Neural cell (in vitro differentiated cells): ENCODE data around the gene NXPH3. TPM values are rescaled to one million over a fixed set of nuclear protein-coding genes. Genes with fewer than 3 reads are reported as not detected.

Source experiments
- H2AFZ ChIP-seq: fragments of 200-600, 300-800 bp; sonication (generic), shearing (Covaris generic); 2 replicates; pipeline ENCODE4 v1.6.0; 2014; ENCODE audit warnings: low read depth, mild to moderate bottlenecking, antibody characterized with exemption, low read length, moderate library complexity
- H3F3A ChIP-seq: fragments of 200-600 bp; shearing (Covaris generic); 2 replicates; pipeline ENCODE4 v1.6.1; 2016; ENCODE audit warnings: mild to moderate bottlenecking, moderate library complexity, mixed read lengths, antibody characterized with exemption, low read length; ENCODE audit not compliant: insufficient read depth, poor library complexity, severe bottlenecking
- H3K27ac ChIP-seq: fragments of 200-600, 300-800 bp; sonication (generic), shearing (Covaris generic); 2 replicates; pipeline ENCODE4 v1.5.1; 2014; ENCODE audit warnings: mild to moderate bottlenecking, low read length, moderate library complexity
- H3K27me3 ChIP-seq: fragments of 300-800, 200-600 bp; sonication (generic), shearing (Covaris generic); 2 replicates; pipeline ENCODE4 v1.6.0; 2014; ENCODE audit warnings: mild to moderate bottlenecking, low read depth, low read length, moderate library complexity; ENCODE audit not compliant: insufficient read depth
- H3K36me3 ChIP-seq: fragments of 300-800, 200-600 bp; sonication (generic), shearing (Covaris generic); 2 replicates; pipeline ENCODE4 v1.5.1; 2014; ENCODE audit warnings: mild to moderate bottlenecking, antibody characterized with exemption, low read length, moderate library complexity; ENCODE audit not compliant: insufficient read depth
- H3K4me2 ChIP-seq: fragments of 300-800, 200-600 bp; sonication (generic), shearing (Covaris generic); 2 replicates; pipeline ENCODE4 v1.6.0; 2014; ENCODE audit warnings: mild to moderate bottlenecking, low read length
- H3K4me3 ChIP-seq: fragments of 300-800, 200-600 bp; sonication (generic), shearing (Covaris generic); 2 replicates; pipeline ENCODE4 v1.5.1; 2014; ENCODE audit warnings: mild to moderate bottlenecking, low read length, moderate library complexity
- H3K79me2 ChIP-seq: fragments of 200-600 bp; shearing (Covaris generic); replicated peaks from 2 replicates; pipeline ENCODE4 v1.6.0; 2014; ENCODE audit warnings: mild to moderate bottlenecking, low read length, moderate library complexity; ENCODE audit not compliant: insufficient read depth
- H3K9ac ChIP-seq: fragments of 300-800, 200-600 bp; sonication (generic), shearing (Covaris generic); 2 replicates; pipeline ENCODE4 v1.6.1; 2016; ENCODE audit warnings: mild to moderate bottlenecking, low read length, mixed read lengths
- H3K9me2 ChIP-seq: fragments of 200-600 bp; shearing (Covaris generic); 2 replicates; pipeline ENCODE4 v1.6.1; 2016; ENCODE audit warnings: mild to moderate bottlenecking, low read length, mixed read lengths; ENCODE audit not compliant: insufficient read depth
- H3K9me3 ChIP-seq: fragments of 200-600, 300-800 bp; sonication (generic), shearing (Covaris generic); 2 replicates; pipeline ENCODE4 v1.6.1; 2016; ENCODE audit warnings: mild to moderate bottlenecking, mixed run types, low read length, moderate library complexity, mixed read lengths
- H4K20me1 ChIP-seq: fragments of 200-600 bp; shearing (Covaris generic); 2 replicates; pipeline ENCODE4 v1.6.1; 2016; ENCODE audit warnings: mild to moderate bottlenecking, mixed run types; ENCODE audit not compliant: insufficient read depth
- CTCF ChIP-seq: fragments of 450-650 bp; IDR thresholded peaks from 2 replicates; pipeline ENCODE4 v1.5.1; 2014; ENCODE audit warnings: antibody characterized with exemption, mild to moderate bottlenecking, moderate library complexity; ENCODE audit not compliant: poor library complexity, severe bottlenecking
- EP300 ChIP-seq: fragments of 450-650 bp; conservative IDR thresholded peaks from 2 replicates; pipeline ENCODE4 v1.6.1; 2014; ENCODE audit warnings: antibody characterized with exemption, mild to moderate bottlenecking, moderate library complexity; ENCODE audit not compliant: poor library complexity, severe bottlenecking
- EZH2 ChIP-seq: fragments of 200-600, 300-800 bp; shearing (Covaris generic), sonication (generic); IDR thresholded peaks from 2 replicates; pipeline ENCODE4 v1.6.1; 2014; ENCODE audit warnings: antibody characterized with exemption, low read length, borderline replicate concordance, mild to moderate bottlenecking; ENCODE audit not compliant: insufficient read depth, poor library complexity, severe bottlenecking
- MXI1 ChIP-seq: fragments of 450-650 bp; conservative IDR thresholded peaks from 2 replicates; pipeline ENCODE4 v1.6.1; 2014; ENCODE audit warnings: antibody characterized with exemption, mild to moderate bottlenecking; ENCODE audit not compliant: poor library complexity, severe bottlenecking
- POLR2AphosphoS5 ChIP-seq: IDR thresholded peaks from 2 replicates; pipeline ENCODE4 v1.6.1; 2012
- RAD21 ChIP-seq: fragments of 450-650 bp; conservative IDR thresholded peaks from 2 replicates; pipeline ENCODE4 v1.6.1; 2014; ENCODE audit warnings: antibody characterized with exemption, mild to moderate bottlenecking, moderate library complexity
- REST ChIP-seq: IDR thresholded peaks from 2 replicates; pipeline ENCODE4 v1.6.1; 2012; ENCODE audit warnings: borderline replicate concordance
- SMC3 ChIP-seq: fragments of 450-650 bp; conservative IDR thresholded peaks from 2 replicates; pipeline ENCODE4 v1.6.1; 2014; ENCODE audit warnings: antibody characterized with exemption, mild to moderate bottlenecking, moderate library complexity; ENCODE audit not compliant: poor library complexity
- TAF1 ChIP-seq: IDR thresholded peaks from 2 replicates; pipeline ENCODE4 v1.6.1; 2012; ENCODE audit warnings: low read depth
- polyA plus RNA-seq: library from polyadenylated mRNA; depleted of rRNA; stranded (reverse); fragments of >200 nt; gene quantifications from 2 replicates; pipeline ENCODE4 v1.2.3, GENCODE V29; 2014

NXPH3 gene
- polyA plus RNA-seq, 1 donor from 2014 or later, result 2.4 TPM

GRCh38 chr17:49564638-49565037 lies 11.0 kb upstream of the NXPH3 start:
- no peak overlapping the region for H2AFZ ChIP-seq
- H3F3A ChIP-seq, result no peaks in the 10 kb centered on the region
- no peak overlapping the region for H3K4me3 ChIP-seq
- no peaks in the 10 kb centered on the region for H3K9me3 ChIP-seq
- no peak for TF ChIP-seq MXI1
- TF ChIP-seq EZH2, result no peak
- no peak for TF ChIP-seq SMC3
- TF ChIP-seq POLR2AphosphoS5, result no peak
- TF ChIP-seq EP300, result no peak
- no peak for TF ChIP-seq REST
- no peak for TF ChIP-seq RAD21
- no peak for TF ChIP-seq CTCF
- TF ChIP-seq TAF1, result no peak
- no peaks in the 10 kb centered on the region for H3K36me3 ChIP-seq
- H3K9ac ChIP-seq, result no peak overlapping the region
- H3K79me2 ChIP-seq, result no peaks in the 10 kb centered on the region
- H3K27me3 ChIP-seq, result no peaks in the 10 kb centered on the region
- no peaks in the 10 kb centered on the region for H4K20me1 ChIP-seq
- H3K4me2 ChIP-seq, result no peak overlapping the region
- H3K27ac ChIP-seq, result no peak overlapping the region
- no peaks in the 10 kb centered on the region for H3K9me2 ChIP-seq

GRCh38 chr17:49565948-49566491 lies 9.7 kb upstream of the NXPH3 start:
- H3K9me2 ChIP-seq, result no peaks in the 10 kb centered on the region
- no peaks in the 10 kb centered on the region for H3K36me3 ChIP-seq
- no peak overlapping the region for H3K27ac ChIP-seq
- TF ChIP-seq EZH2, result no peak
- TF ChIP-seq EP300, result no peak
- TF ChIP-seq TAF1, result no peak
- TF ChIP-seq RAD21, result no peak
- TF ChIP-seq POLR2AphosphoS5, result no peak
- no peak for TF ChIP-seq MXI1
- TF ChIP-seq CTCF, result no peak
- no peak for TF ChIP-seq SMC3
- no peak for TF ChIP-seq REST
- no peak overlapping the region for H3K4me2 ChIP-seq
- H3F3A ChIP-seq, result no peaks in the 10 kb centered on the region
- H3K4me3 ChIP-seq, result no peak overlapping the region
- H2AFZ ChIP-seq, result no peak overlapping the region
- no peak overlapping the region for H3K9ac ChIP-seq
- no peaks in the 10 kb centered on the region for H3K9me3 ChIP-seq
- H3K27me3 ChIP-seq, result peaks cover 8% of the 10 kb centered on the region
- H3K79me2 ChIP-seq, result no peaks in the 10 kb centered on the region
- H4K20me1 ChIP-seq, result no peaks in the 10 kb centered on the region
